GM19452 (cell line): ENCODE results near the gene COL24A1.

Source experiments
- ATAC-seq: cut with Tn5 transposase; IDR thresholded peaks from one replicate; pipeline ENCODE4 v1.9.1; 2021; ENCODE audit not compliant: unreplicated experiment

The COL24A1 gene

DNA sequence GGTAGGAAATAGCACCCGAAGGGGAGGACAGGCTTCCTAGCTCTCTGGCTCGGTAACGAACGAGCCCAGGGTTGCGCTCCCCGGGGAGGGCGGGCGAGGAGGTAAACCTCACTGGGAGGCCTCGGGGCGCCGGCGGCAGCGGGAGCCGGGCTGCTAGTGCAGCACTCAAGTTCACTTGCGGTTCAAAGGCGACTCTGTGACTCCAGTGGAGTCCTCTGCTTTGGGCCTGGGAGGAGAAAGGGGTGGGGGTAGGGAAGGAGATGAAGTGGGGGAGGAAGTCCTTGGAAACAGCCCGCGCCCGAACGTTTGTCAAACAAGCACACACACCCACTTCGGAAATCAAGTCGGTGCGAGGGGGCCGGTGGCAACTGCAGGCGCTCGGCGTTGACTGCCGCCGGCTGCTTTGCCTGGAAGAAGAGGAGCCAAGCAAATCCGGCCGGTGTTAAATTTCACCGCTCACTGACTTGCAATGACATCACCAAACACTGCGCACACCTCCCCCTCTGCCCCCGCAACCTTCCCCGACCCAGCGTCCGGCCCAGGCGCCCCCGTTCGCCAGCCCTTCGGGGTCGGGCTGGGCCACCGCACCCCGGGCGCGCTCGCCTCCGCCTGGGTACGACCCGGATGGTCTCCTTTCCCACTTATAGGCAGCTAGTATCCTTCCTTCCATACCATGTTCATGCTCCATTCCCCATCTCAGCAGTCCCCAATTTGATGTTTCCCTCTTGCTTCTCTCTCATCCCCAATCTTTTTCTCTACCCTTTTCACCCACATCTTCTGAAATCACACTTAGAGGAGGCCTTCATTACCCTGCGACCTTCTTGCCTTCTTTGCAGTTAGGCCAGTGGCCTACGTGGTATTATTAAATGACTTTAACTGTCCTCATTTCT, at the start of gene COL24A1:
TSS of gene COL24A1 (minus strand) at position 207 of the 890 bp plus-strand sequence. CDS start 376 bp downstream, outside the sequence.
- no peak for ATAC-seq

DNA sequence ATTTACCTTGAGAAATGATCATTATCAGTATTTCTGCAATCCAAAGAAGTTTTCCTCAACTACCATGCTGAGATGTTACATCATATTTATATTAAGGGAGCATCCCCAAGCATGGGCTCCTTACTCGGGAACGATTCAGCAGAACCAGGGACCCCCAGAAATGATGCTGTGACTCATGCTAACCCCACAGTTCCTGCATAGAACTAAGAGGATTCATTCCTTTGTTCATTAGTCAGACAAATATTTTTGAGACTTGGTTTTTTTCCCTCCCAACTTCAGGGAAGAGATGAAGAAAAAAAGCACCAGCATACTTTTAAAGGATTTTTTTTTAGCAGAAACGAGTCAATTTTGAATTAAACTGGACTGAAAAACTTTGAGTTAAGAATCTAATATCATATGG, 49.2 kb upstream of the COL24A1 start:
- no peak for ATAC-seq

DNA sequence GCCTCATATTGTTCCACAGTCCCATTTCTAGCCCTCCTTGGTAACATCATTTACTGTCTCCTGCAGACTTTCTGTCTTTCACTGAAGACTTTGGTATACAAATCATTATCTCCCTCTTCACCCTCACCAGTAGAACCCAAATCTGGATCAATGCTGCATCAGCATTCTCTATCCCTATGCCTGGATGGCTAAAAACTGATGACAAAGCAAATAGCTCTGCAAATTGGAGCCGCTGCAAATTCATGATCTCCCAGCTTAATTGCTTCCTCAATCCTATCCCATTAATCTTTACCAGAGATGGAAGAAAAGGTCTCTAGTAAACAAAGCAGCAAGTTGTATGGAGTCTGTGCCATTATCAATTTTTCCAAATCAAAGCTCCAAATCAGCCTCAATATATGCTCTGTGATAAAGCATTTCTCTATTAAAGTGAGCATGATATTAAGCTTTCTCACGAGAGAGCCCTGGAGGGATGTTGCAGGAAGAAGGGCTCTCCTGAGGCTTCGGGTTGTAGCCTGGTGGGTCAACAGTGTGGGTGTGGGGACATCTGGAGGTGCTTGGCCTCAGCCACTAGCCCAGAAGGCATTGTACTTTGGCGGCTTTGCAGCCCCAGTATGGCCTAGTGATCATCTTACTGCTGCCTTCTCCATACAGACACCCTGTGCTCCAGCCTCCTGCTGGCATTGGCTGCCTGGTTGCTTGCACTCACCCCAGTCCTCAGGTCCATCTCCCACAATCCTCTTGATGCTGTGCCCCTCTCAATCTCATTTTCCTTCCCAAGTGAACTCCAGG, 46.2 kb upstream of the COL24A1 start:
- ATAC-seq: no peak

DNA sequence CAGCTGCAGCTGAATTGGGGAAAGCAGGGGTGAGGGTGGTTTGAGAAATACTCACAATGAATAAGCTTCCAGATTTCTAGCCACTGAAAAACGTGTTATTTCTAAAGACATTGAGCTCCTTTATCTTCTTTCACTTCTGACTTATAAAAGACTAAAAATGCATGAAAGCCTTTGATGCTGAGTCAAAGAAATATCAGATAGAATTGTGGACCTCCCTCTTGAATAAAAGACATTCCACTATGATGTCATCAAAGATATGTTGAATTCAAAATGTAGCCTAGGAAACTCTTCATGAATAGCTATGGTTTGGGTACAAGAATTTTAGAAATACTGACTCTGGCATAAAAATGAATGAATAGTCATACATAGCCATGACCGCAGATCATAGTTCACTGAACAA, 44.7 kb upstream of the COL24A1 start:
- ATAC-seq: no peak

DNA sequence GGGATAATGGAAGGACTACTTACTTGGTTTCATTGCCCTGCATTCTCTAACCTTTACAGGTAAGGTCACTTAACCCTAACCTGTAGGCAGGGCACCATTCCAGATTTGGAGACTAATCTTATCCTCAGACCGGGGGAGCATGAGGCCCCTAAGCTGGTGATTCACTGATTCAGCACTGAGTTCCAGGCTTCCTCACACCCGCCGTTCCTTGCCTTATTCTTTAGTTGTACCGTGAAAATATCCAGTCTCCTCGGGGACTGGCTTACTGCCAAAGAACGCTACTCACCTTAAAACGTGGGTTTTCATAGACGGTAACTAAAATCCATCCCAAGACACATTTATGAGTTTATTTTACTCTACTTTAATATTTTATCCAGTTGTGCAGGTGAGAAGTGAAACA, 44.3 kb upstream of the COL24A1 start:
- ATAC-seq: no peak

DNA sequence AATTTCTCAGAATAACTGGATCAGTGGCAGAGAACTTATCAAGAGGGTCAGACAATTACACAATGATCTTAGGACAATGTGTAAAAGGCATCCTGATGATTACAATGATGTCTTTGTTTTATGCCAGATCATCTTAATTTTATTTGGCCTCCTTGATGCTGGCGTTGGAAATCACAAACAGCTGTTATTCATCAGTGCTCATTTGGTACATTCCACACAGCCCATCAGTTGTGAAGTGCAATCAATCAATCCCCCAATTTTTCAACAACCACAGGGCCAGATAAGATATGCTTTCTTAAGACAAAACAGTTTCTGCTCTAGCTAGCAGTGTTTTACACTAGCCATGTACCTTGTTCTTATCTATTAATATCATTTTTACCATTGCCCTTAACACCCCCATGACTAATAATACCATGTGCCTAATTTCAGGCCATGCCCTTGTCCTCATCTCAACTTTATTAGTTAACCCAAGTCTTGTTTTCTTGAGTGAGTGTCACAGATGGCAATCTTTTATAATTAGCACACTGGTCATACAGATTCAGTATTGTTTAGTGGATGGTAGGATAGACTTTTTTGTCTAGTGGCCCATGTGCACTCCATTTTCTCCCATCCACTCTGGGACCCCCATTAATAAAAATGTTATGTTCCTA, 40.8 kb upstream of the COL24A1 start:
- ATAC-seq: no peak

DNA sequence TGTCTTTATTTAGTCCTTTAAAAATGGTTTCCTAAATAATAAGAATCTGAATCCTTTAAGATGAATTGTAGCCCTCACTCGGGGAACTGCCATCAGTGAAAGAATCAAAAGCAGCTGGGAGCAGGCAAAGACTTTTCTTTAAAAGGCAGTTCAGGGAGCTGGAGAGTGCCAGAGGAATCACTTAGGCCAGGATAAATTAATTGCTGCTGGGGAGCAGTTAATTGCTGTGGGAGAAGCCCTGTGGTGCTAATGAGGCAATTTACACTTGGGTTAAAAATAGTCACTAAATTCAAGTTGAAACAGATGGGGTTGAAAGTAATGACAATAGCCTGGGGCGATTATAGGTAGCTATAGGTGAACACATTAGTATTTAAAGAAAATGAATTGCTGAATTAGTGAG, 38.7 kb upstream of the COL24A1 start:
- no peak for ATAC-seq

DNA sequence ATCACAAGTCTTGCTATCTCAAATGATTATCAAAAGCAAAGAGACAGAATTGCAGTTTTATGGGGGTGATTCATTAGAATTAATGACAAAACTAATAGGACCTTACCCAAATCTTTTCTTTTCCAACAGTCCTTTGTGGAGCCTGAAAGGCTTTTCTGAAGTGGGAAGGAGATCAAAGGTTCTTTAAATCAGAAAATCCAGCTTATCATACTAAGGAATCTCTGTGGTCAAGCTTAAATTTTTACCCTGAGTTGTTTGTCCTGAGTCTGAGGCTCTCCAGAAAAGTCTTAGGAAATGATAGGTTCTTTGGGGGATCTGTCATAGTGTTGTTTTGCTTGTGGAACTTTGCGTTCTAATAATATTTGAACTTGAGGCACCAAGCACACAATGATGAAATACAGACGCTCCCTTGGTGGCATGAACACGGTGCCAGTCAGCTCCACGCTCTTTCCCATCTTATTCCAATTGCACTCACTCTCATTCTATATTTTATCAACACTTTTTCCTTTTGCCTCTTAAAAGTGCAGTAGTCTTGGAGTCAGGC, 38.0 kb upstream of the COL24A1 start:
- ATAC-seq: no peak

DNA sequence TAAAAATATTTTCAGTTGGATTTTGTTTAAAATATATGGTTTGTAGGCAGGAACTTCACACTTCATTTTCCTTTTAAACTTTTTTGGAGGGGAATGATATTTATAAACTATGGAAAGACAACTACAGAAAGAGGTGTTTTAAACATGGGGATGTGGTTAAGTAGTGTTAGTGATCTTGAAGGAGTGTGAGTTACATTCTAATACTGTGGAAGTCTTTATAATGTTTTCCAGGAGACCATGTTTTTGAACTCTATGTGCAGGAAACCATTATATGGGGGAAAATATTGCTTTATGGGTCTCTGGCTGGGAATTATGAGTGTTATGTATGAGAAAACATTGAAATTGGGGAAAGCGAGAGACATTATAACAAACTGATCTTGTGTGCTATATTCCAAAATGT, 35.8 kb upstream of the COL24A1 start:
- no peak for ATAC-seq

DNA sequence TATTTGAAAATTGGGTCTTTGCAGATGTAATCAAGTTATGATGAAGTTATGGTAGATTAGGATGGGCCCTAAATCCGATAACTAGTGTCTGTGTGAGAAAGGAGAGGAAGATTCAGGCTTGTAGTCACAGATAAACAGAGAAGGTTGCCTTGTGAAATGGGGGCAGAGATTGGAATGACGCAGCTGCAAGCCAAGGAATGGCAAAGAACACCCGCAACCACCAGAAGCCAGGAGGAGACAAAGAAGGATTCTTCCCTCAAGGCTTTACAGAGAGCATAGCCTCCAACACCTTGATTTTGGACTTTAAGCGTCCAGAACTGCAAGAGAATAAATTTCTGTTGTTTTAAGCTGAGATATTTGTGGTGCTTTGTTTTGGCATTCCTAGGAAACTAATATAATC, 35.4 kb upstream of the COL24A1 start:
- no peak for ATAC-seq

DNA sequence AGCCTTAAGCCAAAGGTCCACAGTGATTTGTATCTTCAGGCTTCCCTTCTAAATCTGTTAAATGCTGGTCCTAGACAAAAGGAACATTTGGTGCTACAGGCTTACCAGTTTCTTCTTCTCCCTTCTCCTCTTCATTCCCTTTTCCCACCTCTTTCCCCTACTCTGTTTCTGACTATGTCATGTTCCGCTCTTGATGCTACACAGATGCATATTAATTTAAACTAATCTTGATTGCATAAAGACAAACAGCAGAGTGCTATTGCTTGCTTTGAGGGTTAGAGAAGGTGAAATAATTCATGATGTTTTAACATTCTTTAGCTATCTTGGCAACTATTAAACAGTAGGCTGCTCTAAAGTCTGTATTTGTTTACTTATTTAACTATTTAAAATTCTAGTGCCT, 34.3 kb upstream of the COL24A1 start:
- ATAC-seq: no peak

DNA sequence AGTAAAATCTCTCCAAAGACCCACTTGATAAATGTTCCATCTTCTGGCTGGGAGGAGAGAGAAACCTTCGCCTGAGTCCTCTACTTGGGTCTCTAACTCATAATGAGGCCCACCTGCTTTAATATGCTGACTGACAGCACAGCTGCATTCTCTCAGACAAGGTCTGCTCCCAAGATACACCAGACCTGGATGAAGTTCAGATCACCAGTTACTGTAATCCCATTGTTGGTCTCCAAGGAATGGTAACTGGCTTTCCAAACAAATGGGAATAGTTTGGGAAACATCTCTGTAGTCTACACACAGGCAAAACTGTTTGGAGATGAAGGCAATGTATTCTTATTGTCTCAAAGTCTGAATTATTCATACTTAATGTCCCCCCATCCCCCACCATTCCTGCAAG, 27.9 kb upstream of the COL24A1 start:
- ATAC-seq: no peak

DNA sequence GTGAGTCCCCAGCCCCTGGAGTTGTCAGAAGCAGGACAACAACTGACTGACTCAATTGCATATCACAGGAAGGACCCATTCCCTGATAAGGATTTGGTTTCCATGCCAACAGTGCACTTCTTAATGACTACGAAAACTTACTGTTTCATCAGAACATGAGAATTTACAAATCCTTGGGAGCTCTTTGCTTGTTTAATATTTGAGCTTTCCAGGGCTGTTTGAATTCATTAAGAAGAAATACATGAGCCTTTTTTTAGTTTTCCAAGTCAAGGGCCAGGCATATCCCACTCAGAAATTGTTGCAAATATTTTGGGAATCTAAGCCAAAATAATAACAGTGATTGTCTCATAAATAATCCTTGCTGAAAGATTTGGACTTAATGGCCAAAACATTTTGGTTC, 27.2 kb upstream of the COL24A1 start:
- ATAC-seq: no peak

DNA sequence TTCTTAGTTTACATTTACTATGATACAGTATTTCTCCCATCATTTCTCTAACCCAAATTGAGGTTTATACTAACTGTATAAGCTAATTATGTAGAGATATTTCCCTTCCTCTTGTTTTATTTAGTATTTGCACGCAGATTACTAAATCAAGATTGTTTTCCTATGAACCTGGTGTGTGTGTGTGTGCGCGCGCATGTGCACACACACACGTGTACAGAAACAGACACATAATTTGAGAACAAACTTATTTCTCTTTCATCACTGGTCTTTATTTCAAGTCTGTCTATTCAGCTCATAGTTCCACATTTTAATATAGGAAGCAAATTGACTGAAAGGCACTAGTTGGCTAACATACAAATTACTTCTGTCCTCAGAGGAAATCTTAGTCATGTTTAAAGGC, 19.7 kb upstream of the COL24A1 start:
- no peak for ATAC-seq

DNA sequence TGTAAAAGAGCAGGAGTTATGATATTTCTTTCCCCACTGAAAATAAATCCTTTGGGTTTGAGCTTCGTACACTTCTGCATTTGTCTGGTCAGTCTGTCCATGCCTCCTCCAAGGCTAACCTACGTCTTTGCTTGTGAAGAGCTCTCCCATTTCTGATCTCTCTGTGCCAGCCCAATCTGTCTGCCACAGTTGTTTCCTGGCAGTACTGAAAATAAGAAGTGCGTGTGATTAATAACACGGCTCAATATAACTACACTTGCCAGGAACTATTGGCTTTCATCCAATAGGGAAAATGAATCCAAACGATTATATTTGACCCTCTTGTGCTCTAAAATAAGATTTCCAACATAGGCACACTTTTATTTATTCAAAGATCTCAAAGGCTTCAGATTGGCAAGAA, 19.2 kb upstream of the COL24A1 start:
- ATAC-seq: no peak

DNA sequence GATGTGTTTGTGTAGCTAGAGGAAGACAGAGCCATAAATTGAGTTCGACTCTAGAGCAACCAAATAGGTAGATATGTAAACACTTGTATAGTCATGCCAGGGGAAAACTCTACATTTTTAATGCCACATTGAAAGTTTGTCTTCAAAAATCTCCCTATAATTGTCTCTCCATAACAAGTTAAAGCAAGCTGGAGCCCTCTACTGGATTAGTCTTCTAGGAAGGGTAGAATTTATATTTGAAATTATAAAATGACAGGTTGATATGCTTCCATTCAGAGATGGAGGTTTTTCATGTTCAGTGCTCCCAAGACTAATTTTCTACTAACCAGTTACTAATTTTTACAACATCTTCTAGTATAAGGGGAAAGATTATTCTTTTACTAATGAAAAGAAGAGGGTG, 13.1 kb upstream of the COL24A1 start:
- no peak for ATAC-seq

DNA sequence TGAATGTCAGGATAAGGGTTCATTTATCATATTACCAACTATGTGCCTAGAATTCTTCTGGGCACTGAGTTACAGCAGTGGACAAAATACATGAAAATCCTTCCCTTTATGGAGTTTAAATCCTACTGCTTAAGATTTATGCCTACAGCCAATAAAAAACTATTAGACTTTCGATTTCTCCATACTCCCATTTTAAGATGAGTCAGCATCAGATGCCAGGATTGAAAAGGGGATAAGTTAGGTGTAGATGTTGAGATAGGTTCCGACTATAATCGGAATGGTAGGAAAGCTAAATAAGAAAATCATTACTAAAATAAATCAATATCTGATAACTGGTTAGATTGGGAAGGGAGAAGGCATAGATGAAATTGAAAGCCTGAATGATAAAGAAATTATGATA, 3.2 kb upstream of the COL24A1 start:
- no peak for ATAC-seq

DNA sequence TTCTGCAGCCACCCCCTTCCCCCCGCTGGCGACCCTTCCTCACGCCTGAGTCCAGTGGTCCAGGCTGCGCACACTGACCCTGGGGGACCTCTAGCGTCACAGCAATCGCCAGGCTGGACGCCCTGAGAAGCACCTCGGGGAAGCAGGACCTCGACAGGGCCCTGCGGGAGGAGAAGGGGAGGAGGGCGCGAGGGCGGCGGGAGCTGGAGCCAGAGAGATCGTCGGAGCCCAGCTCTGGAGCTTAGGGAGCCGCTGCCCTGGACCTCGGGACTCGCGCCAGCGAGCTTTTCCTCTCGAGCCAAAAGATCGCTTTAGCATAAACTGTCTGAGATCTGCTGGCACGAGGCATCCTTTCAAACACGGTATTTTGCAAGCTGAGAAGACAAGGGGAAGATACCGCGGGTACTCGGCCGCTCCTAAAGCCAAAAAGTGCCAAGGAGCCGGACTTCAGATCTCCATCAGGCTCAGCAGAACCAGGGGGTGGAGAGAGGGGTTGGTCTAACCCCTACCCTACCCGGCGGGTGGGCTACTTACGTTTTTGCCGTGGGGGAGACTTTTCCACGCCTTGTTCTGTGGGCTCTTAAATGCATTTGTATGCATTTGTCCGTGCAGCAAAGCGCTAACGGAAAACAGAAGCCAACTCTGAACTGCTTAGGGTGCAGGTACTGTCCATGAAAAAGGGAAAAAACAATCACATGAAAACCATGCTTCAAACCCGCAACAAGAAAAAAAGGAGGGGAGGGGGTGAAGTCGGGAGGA, 586 bp downstream of the COL24A1 start:
- ATAC-seq: no peak

DNA sequence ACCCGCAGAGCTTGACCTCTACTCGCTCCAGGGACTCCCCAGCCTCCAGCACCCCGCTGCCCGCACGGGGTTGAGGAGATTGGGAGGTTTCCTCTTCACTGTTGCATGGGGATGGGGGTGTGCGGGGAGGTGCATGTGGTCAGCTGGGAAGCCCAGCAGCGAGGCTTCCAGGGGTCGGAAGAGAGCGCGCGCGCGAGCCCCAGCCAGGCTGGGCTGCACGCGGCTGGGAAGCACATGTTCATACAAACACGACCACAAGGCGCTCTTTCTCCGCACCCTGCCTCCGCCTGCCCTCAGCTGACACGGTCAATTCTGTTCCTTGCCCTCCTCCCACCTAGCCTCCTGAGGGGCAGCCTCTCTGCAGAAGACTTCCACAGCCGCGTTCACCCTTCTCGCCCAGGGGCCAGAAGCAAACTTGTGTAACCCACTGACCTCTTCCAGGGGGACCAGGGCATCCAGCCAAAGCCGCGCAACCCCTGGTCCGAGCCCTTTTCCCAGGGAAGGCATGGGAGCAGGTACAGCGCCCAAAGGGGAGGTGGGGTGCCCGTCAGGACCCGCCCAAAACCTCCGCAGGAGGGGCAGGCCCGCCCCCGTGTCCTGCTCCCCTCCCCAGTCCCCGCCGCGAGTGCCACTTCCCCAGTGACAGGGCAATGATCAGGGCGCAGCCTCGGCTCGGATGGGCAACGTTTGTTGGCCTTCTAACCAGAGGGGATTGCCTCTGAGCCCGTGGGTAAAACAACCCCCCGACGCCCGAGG, 1.3 kb downstream of the COL24A1 start:
- no peak for ATAC-seq

DNA sequence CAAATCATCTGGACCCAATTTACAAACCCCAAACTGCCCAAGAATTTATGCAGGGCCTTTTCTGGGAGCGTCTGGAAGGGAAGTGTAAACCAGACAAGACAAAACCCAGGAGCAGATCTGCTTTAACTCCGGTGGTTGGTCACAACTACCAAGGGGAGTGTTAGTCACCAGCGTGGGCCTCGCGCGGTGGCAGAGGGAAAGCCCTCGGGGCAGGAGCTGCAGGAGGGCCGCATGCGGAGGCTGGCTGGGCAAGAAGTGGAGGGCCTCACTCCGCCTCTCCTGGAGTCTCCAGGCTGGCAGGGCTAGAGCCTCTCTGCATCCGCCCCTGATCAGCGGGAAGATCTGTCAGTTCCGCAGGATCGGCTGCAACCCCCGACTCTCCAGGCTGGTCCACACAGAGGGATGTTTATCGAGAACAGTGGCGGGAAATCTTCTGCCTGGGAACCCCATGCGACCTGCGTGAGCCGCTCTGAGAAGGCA, 2.0 kb downstream of the COL24A1 start:
- ATAC-seq: no peak
